IPS DF 19.7 (cell line): Measurements from ENCODE around the gene PRKCZ.
"Not testable (repeated sequence)": the region's sequence is repeated elsewhere in the genome, so short reads cannot be mapped to it uniquely, and the experiment has no call there.

Experiments
- DNase-seq: peaks from one replicate; pipeline ENCODE4 v3.0.0-alpha.2; 2013; ENCODE audit warnings: low read depth, low spot score

PRKCZ gene

GRCh38 chr1:2101531-2101930 is 51.3 kb downstream of the PRKCZ start:
- DNase-seq, result no peak

- no peak for DNase-seq
Observed at GRCh38 chr1:2101946-2102345, 51.7 kb downstream of the PRKCZ start.

- no peak for DNase-seq
Observed at GRCh38 chr1:2102753-2103152, 52.5 kb downstream of the PRKCZ start.

- DNase-seq, result no peak
Observed at GRCh38 chr1:2103266-2103900, 53.2 kb downstream of the PRKCZ start.

- no peak for DNase-seq
Observed at GRCh38 chr1:2103901-2104590, 53.8 kb downstream of the PRKCZ start.

- DNase-seq, result no peak
Observed at GRCh38 chr1:2104621-2105427, 54.6 kb downstream of the PRKCZ start.

- DNase-seq, result no peak
Observed at GRCh38 chr1:2105781-2106524, 55.7 kb downstream of the PRKCZ start.

- no peak for DNase-seq
Observed at GRCh38 chr1:2106659-2107405, 56.6 kb downstream of the PRKCZ start.

- DNase-seq, result no peak
Observed at GRCh38 chr1:2107586-2108212, 57.5 kb downstream of the PRKCZ start.

GRCh38 chr1:2108213-2108876 is 58.1 kb downstream of the PRKCZ start:
- peak; percentile 35 for DNase-seq

- no peak for DNase-seq
Observed at GRCh38 chr1:2108877-2109580, 58.8 kb downstream of the PRKCZ start.

- DNase-seq, result no peak
Observed at GRCh38 chr1:2109581-2110021, 59.4 kb downstream of the PRKCZ start.

GRCh38 chr1:2110191-2110737 is 60.1 kb downstream of the PRKCZ start:
- DNase-seq, result no peak

GRCh38 chr1:2110738-2111673 is 60.8 kb downstream of the PRKCZ start:
- DNase-seq, result no peak

GRCh38 chr1:2111674-2112035 is 61.4 kb downstream of the PRKCZ start:
- DNase-seq, result no peak

- no peak for DNase-seq
Observed at GRCh38 chr1:2112280-2112701, 62.1 kb downstream of the PRKCZ start.

GRCh38 chr1:2113620-2114135 is 63.5 kb downstream of the PRKCZ start:
- DNase-seq, result no peak

GRCh38 chr1:2114635-2115007 is 64.4 kb downstream of the PRKCZ start:
- DNase-seq, result not testable (repeated sequence)
